Fibroblast of lung (primary cell): ENCODE results near the gene BPHL.

Source experiments
- EZH2 ChIP-seq: IDR thresholded peaks from 2 replicates; pipeline ENCODE4 v1.5.1; 2012; ENCODE audit warnings: low read length, control low read depth, mild to moderate bottlenecking; ENCODE audit errors: missing control alignments
- TF ChIP-seq, protein P1 (sequence below), 2 donors: IDR thresholded peaks in 1 of 2; conservative IDR thresholded peaks in 1 of 2; 1 replicate in 1 of 2; 2 replicates in 1 of 2; pipeline ENCODE4 v1.5.1; 2011 to 2012; ENCODE audit warnings: low read length in 2 of 2, control low read depth in 1 of 2, inconsistent platforms in 1 of 2, low read depth in 1 of 2, mild to moderate bottlenecking in 1 of 2

- TF ChIP-seq, protein P1, sequence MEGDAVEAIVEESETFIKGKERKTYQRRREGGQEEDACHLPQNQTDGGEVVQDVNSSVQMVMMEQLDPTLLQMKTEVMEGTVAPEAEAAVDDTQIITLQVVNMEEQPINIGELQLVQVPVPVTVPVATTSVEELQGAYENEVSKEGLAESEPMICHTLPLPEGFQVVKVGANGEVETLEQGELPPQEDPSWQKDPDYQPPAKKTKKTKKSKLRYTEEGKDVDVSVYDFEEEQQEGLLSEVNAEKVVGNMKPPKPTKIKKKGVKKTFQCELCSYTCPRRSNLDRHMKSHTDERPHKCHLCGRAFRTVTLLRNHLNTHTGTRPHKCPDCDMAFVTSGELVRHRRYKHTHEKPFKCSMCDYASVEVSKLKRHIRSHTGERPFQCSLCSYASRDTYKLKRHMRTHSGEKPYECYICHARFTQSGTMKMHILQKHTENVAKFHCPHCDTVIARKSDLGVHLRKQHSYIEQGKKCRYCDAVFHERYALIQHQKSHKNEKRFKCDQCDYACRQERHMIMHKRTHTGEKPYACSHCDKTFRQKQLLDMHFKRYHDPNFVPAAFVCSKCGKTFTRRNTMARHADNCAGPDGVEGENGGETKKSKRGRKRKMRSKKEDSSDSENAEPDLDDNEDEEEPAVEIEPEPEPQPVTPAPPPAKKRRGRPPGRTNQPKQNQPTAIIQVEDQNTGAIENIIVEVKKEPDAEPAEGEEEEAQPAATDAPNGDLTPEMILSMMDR (conservative IDR thresholded peaks at IDR 0.05 in 1 of 2, IDR thresholded peaks at IDR 0.05 in 1 of 2; ENCODE audit: low read depth in 1 of 2, low read length in 2 of 2) = no peak
- TF ChIP-seq EZH2 = no peak
Measured at GRCh38 chr6:3118353-3119039, at the start of gene BPHL.
